GM13977 (cell line): ENCODE results near the gene NOBOX.

Source experiments
- DNase-seq: peaks from one replicate; pipeline ENCODE4 v3.0.0; 2012; ENCODE audit warnings: low spot score
- in situ Hi-C: fragments of 300-500 bp; cut with MboI; formaldehyde crosslinking; loops from one replicate; pipeline ENCODE4 v1.12.0; 2022; ENCODE audit warnings: low sequenced_read_pairs, low pct_unique_long_range_greater_than_20kb, mixed read lengths, inconsistent platforms; ENCODE audit not compliant: unreplicated experiment
- TF ChIP-seq, protein P1 (sequence below): IDR thresholded peaks from 2 replicates; pipeline ENCODE4 v1.5.1; 2012; ENCODE audit warnings: mild to moderate bottlenecking, control low read depth; ENCODE audit not compliant: insufficient read depth; ENCODE audit errors: extremely low read depth, missing control alignments

NOBOX gene

DNA sequence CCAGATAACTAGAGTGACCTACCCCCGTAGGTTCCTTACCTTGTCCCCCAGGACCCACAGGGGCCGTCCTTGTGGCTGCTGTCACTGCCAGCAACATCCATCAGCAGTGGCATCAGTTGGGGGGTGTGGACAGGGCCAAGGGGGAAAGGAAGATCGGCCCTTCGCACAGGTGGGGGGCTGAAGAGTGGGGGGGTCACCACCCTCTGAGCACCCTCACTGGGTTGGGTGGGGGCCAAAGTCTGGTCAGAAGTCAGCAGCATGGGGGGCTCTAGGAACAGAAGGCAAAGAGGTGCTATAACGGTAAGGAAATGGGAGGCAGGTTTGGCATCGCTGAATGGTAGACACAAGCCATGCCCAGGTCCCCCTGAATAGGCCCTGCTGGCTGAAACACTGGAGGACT, 4.6 kb downstream of the NOBOX start:
- in situ Hi-C loops = no loop called here
- no peak for DNase-seq
- TF ChIP-seq, protein P1, sequence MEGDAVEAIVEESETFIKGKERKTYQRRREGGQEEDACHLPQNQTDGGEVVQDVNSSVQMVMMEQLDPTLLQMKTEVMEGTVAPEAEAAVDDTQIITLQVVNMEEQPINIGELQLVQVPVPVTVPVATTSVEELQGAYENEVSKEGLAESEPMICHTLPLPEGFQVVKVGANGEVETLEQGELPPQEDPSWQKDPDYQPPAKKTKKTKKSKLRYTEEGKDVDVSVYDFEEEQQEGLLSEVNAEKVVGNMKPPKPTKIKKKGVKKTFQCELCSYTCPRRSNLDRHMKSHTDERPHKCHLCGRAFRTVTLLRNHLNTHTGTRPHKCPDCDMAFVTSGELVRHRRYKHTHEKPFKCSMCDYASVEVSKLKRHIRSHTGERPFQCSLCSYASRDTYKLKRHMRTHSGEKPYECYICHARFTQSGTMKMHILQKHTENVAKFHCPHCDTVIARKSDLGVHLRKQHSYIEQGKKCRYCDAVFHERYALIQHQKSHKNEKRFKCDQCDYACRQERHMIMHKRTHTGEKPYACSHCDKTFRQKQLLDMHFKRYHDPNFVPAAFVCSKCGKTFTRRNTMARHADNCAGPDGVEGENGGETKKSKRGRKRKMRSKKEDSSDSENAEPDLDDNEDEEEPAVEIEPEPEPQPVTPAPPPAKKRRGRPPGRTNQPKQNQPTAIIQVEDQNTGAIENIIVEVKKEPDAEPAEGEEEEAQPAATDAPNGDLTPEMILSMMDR = no peak

DNA sequence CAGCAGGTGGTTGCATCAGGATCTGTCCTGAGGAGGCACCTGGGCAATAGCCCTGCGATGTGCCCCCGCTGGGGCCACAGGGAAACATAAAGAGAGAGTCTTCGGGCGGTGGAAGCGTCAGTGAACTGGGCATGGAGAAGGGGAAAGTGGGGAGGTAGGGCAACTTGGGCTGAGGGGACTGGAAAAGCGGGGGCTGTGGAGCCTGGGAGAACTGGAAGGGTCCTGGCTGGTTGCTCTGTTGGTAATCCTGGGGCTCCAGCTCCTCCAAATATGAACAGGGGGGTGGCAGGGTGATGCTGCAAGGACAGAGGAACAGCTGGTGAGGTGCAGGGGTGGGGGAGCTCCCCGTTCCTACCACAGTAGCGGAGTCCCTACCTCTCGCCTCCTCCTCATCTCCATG, 5.2 kb downstream of the NOBOX start:
- in situ Hi-C loops = no loop called here
- TF ChIP-seq, protein P1 = no peak
- DNase-seq = no peak

DNA sequence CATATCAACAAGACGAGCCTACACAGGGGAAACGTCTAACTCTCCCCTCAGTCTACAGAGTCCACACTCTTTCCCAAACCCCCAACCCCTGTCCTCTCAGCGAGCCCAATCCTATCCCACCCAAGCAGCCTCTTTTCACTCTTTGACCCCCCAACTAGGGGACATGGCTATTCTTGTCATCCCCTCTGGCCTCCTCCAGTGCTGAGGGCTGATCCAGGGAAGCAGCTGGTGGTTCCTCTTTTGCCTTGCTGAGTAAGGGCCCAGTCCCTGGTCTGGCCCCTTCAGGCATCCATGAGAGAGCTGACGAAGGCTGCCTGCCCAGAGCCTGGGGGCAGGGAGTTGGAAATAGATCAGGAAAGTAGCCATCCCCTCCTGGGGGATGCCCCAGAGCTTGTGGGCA, 6.4 kb downstream of the NOBOX start:
- TF ChIP-seq, protein P1 = no peak
- in situ Hi-C loops = no loop called here
- DNase-seq = no peak

DNA sequence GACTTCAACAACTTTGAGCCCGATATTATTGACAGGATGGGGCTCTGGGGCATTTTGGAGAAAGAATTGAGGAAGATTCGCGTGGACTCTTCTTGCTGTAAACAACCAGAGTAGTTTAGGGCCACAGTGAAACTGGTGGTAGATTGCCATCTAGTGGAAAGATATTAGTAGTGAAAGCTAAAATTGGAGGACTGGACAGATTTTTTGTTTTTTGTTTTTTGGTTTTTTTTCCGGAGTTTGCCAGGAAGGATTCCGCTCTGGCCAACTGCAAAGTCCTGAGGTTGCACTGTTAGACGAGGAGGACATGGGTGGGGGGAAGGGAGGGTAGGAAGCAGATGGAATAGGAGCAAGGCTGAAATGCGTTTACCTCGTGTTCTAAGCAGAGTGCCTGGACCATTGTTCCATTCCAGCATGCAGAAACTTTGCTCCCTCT, 11.7 kb downstream of the NOBOX start:
- in situ Hi-C loops = no loop called here
- TF ChIP-seq, protein P1 = peak; percentile 58
- peak; percentile 67 for DNase-seq

DNA sequence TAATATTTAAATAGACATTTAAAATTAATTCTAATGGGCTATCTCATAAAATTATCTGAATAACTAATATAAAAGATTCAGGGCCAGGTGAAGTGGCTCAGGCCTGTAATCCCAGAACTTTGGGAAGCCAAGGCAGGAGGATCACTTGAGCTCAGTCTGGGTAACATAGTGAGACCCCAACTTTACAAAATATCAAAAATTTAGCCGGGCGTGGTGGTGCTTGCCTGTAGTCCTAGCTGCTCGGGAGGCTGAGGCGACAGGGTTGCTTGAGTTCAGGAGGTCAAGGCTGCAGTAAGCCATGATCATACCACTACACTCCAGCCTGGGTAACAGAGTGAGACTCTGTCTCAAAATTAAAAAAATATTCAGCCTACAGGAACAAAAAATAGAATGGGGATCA, 12.5 kb downstream of the NOBOX start:
- DNase-seq = no peak
- in situ Hi-C loops = no loop called here
- TF ChIP-seq, protein P1 = no peak

DNA sequence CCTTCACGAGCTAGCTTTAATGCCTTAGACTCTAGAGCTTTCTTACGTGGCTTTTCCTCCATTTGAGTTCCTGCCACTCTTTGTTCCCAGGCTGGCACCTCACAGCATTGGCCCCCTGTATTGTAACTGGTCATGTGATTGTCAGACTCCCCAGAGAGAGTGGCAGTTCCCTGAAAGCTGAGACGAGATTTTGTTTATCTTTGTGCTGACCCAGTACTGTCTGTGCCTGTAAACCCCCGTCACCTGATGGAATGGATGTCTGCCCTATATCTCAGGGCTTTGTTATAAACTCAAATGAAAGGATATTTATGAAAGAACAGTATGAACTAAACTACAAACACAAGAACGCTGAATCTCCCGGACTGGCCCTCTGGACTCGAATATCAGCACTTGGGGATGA, 13.0 kb downstream of the NOBOX start:
- in situ Hi-C loops = no loop called here
- DNase-seq = no peak
- TF ChIP-seq, protein P1 = no peak

DNA sequence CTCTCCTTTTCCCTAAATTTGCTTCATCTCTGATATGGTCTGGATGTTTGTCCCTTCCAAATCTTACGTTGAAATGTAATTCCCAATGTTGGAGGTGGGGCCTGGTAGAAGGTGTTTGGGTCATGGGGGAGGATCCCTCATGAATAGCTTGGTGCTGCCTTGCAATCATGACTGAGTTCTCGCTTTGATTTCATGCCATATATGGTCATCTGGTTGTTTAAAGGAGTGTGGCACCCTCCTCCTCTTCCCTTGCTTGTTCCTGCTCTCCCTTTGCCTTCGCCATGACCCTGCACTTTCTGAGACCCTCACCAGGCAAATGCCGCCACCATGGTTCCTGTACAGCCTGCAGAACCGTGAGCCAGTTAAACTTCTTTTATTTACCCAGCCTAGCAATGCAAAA, 14.5 kb downstream of the NOBOX start:
- DNase-seq = no peak
- in situ Hi-C loops = no loop called here
- TF ChIP-seq, protein P1 = no peak
